Measurements from ENCODE around the gene GID4.

GID4 gene

GRCh38 chr17:18044609-18045008 is 5.4 kb downstream of the GID4 start:
- DNase-seq (ENCODE audit: low read depth) = no peak

DNA sequence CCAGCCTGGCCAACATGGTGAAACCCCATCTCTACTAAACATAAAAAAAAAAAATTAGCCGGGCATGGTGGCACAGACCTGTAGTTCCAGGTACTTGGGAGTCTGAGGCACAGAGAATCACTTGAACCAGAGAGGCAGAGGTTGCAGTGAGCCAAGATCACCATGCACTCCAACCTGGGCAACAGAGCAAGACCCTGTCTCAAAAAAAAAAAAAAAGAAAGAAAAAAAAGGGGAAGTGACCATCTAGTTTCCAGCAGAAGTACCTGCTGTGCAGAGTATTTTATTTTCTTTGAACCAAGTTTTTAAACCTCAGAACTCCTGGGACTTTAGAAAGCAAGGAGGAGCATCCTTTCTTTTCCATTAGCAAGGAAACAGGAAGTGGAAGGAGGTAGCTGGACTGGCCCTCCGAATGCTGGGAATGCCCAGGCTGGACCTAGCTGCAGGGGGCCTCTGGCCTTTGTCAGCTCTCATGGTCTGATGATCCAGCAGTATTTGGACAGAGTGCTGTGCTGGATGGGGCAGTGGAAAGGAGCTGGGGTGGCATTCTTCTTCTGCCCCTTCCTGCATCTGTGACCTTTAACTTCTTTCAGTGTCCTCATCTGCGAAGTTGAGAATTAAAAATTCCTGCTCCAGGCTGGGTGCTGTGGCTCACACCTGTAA is 6.6 kb downstream of the GID4 start:
- no peak for DNase-seq (ENCODE audit: low read depth)

DNA sequence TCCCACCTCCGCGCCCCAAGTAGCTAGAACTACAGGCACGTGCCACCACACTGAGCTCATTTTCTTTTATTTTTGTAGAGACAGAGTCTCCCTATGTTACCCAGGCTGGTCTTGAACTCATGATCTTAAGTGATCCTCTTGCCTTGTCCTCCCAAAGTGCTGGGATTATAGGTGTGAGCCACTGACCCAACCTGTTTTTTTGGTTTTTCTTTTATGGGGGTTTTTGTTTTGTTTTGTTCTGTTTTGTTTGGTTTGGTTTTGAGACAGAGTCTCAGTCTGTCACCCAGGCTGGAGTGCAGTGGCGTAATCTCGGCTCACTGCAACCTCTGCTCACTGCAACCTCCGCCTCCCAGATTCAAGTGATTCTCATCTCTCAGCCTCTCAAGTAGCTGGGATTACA is 16.4 kb downstream of the GID4 start:
- DNase-seq (ENCODE audit: low read depth) = no peak

- no peak for DNase-seq (ENCODE audit: low read depth)
These were observed 17.0 kb downstream of the GID4 start for GRCh38 chr17:18056214-18056613.

DNA sequence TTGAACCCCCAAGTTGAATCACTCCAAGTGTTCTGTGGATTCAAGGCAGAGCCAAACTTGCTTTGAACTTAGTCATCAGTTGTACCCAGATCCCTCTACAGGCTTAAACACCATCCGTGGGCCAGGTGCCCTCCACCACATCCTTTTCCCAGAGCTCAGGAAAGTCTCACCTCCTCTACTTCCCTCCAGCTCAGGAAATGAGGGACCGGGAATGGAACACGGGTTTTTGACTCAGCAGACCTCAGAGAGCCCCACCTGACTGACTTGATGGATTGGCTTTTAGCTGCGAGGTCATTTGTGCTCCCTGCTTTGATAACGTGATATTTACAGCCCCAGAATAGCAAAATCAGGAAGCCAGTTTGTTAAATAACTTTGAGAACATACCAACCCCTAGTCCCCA is 20.1 kb downstream of the GID4 start:
- DNase-seq (ENCODE audit: low read depth) = no peak

DNA sequence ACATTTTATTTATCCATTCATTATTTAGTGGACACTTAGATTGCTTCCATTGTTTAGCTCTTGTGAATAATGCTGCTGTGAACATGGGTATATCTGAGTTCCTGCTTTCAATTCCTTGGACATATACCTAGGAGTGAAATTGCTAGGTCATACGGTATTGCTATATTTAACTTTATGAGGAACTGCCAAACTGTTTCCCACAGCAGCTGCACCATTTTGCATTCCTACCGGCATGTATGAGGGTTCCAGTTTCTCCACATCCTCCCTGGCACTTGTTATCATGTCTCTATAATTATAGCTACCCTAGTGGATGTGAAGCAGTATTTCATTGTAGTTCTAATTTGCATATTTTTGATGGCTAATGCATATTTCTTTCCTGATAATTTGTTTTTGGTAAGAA is 24.8 kb downstream of the GID4 start:
- DNase-seq (ENCODE audit: low read depth) = no peak

GRCh38 chr17:18065546-18065945 is 26.3 kb downstream of the GID4 start:
- DNase-seq (ENCODE audit: low read depth) = no peak

DNA sequence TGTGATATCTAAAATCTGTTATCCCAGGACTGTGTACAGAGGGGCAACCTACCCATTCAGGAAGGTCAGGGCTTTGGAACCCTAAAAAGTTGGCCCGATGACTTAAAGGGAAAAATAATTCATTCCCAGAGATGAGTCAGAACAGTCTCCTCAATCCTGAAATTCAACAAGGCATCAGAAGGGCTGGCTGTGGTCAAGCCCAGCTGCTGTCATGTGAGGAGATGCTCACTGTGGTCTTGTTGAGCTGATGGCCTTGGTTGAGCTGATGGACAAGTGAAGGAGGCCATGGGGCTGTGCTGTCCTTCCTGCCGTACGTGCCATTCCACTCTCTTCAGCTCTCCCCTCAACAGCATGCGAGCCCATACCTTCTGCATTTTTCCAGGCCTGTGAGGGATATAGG is 27.7 kb downstream of the GID4 start:
- DNase-seq (ENCODE audit: low read depth) = no peak

DNA sequence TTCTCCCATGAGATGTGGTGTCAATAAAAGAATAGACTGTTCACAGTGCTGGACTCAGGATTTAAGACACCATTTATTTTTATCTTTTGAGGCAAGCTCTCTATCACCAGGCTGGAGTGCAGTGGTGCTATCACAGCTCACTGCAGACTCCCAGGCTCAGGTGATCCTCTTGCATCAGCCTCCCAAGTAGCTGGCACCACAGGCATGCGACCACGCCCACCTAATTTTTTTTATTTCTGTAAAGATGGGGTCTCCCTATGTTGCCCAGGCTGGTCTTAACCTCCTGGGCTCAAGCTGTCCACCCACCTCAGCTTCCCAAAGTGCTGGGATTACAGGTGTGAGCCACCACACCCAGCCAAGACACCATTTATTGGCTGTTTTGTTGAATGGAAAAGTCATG is 29.9 kb downstream of the GID4 start:
- no peak for DNase-seq (ENCODE audit: low read depth)

- DNase-seq (ENCODE audit: low read depth) = no peak
These were observed 31.7 kb downstream of the GID4 start for GRCh38 chr17:18070861-18071340.

DNA sequence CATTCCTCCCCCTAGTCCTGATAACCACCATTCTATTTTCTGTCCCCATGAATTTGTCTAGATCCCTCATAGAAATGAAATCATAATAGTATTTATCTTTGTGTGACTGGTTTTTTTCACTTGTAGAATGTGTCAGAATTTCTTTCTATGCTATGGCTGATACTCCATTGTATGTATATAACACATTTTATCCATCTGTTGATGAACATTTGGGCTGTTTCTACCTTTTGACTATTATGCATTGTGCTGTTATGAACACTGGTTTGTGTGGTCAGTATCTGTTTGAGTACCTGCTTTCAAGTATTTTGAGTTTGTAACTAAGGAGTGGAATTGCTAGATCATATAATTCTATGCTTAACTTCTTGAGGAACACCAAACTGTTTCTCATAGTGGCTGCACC is 32.5 kb downstream of the GID4 start:
- DNase-seq (ENCODE audit: low read depth) = no peak

- no peak for DNase-seq (ENCODE audit: low read depth)
These were observed 35.5 kb downstream of the GID4 start for GRCh38 chr17:18074566-18075272.

DNA sequence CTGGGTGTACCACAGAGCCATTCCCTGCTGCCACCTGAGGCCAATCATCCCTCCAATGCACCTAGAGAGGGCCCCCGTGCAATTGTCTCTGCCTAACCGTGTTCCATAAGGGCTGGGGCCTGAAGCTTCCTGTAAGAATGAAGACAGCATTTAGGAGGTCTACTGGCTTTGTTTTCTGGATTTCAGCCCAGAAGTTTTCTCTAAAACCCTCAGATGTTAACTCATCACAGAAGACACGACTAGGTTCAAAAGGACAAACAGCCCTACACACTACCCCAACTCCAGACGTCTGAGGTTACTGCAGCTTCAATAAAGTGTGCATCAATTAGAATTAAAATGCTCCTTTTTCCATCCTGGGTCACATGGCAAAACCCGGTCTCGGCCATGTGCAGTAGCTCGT is 37.7 kb downstream of the GID4 start:
- no peak for DNase-seq (ENCODE audit: low read depth)

GRCh38 chr17:18079543-18079942 is 40.3 kb downstream of the GID4 start:
- no peak for DNase-seq (ENCODE audit: low read depth)

- no peak for DNase-seq (ENCODE audit: low read depth)
These were observed 45.0 kb downstream of the GID4 start for GRCh38 chr17:18084256-18084655.

DNA sequence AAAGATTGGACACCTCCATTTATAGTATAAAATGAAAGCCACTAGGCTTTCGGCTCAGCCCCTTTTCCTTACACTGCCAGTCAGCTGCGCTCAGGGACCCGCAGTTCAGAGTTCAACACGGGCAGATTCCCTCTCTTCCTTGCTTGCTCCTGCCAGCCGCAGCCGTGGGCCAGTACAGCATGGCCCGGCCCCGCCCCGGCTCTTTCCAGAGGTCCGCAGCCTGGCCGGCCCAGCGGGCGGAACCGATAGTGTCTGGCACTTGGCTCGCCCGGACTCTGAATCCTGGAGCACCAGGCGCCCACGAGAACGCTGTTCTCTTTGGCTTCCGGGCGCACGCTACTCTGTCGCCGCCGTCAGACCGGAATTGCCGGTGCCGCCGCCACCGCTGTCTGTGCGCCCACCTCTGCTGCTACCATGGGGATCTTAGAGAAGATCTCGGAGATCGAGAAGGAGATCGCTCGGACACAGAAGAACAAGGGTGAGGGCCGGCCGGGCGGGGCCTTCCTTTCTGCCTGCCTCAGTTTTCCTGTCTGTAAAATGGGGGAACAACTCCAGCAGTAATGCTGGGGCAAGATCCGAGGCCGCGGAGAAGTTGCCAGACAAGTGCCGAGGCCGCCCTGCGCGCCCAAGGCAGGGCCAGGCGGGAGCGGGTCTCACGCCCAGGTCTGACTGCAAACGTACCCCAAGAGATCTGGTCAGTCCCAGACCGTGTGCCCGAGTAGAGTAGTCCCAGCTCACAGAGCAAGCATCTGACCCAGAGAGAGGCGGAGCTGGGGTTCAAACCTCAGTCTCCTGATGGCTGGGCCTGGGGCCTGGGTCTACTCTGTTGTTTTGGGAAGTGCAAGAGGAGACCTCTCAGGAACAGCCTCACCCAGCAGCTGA is 48.6 kb downstream of the GID4 start, which contains the start of gene DRG2:
Gene DRG2, plus strand, starts transcription at position 339 of the 882 bp plus-strand sequence. Its CDS starts 76 bp downstream, at position 415.
- peak; percentile 80 for DNase-seq (ENCODE audit: low read depth)

GRCh38 chr17:18089613-18090012 is 50.4 kb downstream of the GID4 start:
- DNase-seq (ENCODE audit: low read depth) = no peak

- DNase-seq (ENCODE audit: low read depth) = no peak
These were observed 54.6 kb downstream of the GID4 start for GRCh38 chr17:18093616-18094408.

DNA sequence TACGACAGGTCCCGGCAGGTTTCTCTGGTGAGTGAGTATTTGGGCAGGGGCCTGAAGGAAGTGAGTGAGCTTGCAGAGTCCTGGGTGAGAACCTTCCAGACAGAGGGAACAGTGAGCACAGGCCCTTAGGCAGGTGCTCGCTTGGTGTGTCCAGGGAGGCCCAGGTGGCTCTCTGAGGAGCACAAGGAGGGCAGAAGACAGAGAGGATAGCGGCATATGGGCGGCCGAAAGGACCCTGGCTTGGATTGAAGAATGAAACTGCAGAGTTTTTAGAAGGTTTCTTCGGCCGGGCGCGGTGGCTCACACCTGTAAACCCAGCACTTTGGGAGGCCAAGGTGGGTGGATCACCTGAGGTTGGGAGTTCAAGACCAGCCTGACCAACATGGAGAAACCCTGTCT is 55.2 kb downstream of the GID4 start:
- DNase-seq (ENCODE audit: low read depth) = no peak

GRCh38 chr17:18099516-18099915 is 60.3 kb downstream of the GID4 start:
- no peak for DNase-seq (ENCODE audit: low read depth)

DNA sequence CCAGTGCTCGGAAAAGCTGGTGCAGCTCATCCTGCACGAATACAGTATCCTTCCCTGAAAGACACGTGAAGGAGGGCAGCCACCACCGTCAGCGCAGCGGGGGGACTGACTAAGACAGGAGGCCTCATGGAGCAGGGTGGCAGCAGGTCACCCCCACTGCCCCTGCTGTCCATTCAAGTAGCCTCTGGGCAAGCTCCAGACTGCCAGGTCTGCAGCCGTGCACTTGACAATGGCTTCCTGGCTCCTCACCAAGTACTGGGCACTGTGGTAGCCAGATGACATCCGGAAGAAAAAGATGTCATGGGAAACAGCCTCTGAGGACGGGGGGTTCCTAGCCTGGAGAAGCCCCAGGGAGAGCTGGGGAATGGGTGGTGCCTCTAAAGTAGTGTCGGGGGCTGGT is 61.4 kb downstream of the GID4 start:
- DNase-seq (ENCODE audit: low read depth) = no peak

DNA sequence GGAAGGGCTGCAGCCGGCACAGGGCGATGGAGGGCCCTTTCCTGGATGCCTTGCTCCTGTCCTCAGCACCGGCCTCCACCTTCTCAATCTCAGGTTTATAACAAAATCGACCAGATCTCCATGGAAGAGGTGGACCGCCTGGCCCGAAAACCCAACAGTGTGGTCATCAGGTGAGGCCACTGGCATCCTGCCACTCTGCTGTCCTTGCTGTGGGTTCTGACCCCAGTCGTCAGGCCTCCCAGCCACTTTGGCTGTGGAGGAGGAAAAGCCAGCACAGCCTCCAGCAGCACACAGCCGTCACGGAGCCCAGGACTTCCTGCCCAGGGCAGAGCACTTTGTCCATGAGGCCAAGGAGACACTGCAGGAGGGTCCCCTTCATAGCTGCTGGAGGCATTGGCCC is 62.6 kb downstream of the GID4 start:
- DNase-seq (ENCODE audit: low read depth) = no peak
